ENCODE measurements around the gene PCNX2.

Gene PCNX2

GRCh38 chr1:233240371-233240770, 55.2 kb downstream of the PCNX2 start:
- Histone ChIP-seq H3K27ac (ENCODE audit: low read depth, low read length) (no peak overlapping the region), H3K9me2 (replicated peaks; ENCODE audit: insufficient read depth, low read length) (no peaks in the 10 kb centered on the region), H4K20me1 (ENCODE audit: low read depth, low read length) (no peaks in the 10 kb centered on the region), H3F3A (ENCODE audit: insufficient read depth) (no peaks in the 10 kb centered on the region), H2AFZ (ENCODE audit: low read depth, low read length, severe bottlenecking) (no peak overlapping the region), H3K36me3 (ENCODE audit: low read length) (no peaks in the 10 kb centered on the region), H3K4me2 (ENCODE audit: low read depth, low read length, poor library complexity, severe bottlenecking) (no peak overlapping the region), H3K9ac (ENCODE audit: low read length) (no peak overlapping the region), H3K4me3 (ENCODE audit: insufficient read depth, low read length, poor library complexity, severe bottlenecking) (no peak overlapping the region), H3K9me3 (ENCODE audit: insufficient read depth, low read length) (no peaks in the 10 kb centered on the region), H3K27me3 (ENCODE audit: low read length) (no peaks in the 10 kb centered on the region), H3K79me2 (ENCODE audit: insufficient read depth, low read length) (no peaks in the 10 kb centered on the region)
- no peak for TF ChIP-seq EZH2phosphoT487 (conservative IDR thresholded peaks at IDR 0.05; ENCODE audit: low read length)
- no peak for TF ChIP-seq CTCF (IDR thresholded peaks at IDR 0.05; ENCODE audit: insufficient read depth, low read length, poor library complexity, severe bottlenecking)

DNA sequence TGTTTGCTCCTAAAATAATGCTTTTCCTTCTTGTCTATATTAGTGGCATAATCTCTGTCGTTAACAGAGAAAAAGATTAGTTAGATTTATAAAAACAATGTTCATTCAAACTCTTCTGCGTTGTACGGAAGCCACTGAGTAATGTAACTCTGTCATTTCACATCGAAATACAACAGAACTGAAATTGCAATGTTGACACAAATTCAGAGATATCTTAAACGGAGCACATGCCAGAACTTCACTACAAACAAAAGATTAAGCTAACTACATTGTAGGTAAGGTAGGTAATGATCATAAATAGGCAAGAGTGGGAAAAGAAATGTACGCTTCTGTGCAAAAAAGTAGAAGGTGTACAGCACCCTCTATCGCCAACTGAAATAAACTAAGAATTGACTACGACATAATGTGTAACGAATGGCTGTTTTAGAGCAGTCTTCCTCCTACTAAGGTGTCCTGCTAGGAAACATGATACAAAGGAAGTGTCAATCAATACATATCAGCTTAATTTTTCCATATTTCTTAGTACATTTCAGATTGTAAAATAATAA, 56.6 kb downstream of the PCNX2 start:
- no peaks in the 10 kb centered on the region for H3K9me2 ChIP-seq (replicated peaks; ENCODE audit: insufficient read depth, low read length)
- no peak overlapping the region for H3K9ac ChIP-seq (ENCODE audit: low read length)
- H4K20me1 ChIP-seq (ENCODE audit: low read depth, low read length): no peaks in the 10 kb centered on the region
- no peaks in the 10 kb centered on the region for H3K27me3 ChIP-seq (ENCODE audit: low read length)
- H3K79me2 ChIP-seq (ENCODE audit: insufficient read depth, low read length): no peaks in the 10 kb centered on the region
- no peak overlapping the region for H3K27ac ChIP-seq (ENCODE audit: low read depth, low read length)
- H3F3A ChIP-seq (ENCODE audit: insufficient read depth): no peaks in the 10 kb centered on the region
- TF ChIP-seq EZH2phosphoT487 (conservative IDR thresholded peaks at IDR 0.05; ENCODE audit: low read length): no peak
- no peak for TF ChIP-seq CTCF (IDR thresholded peaks at IDR 0.05; ENCODE audit: insufficient read depth, low read length, poor library complexity, severe bottlenecking)
- H3K9me3 ChIP-seq (ENCODE audit: insufficient read depth, low read length): no peaks in the 10 kb centered on the region
- no peak overlapping the region for H3K4me2 ChIP-seq (ENCODE audit: low read depth, low read length, poor library complexity, severe bottlenecking)
- H3K36me3 ChIP-seq (ENCODE audit: low read length): no peaks in the 10 kb centered on the region
- no peak overlapping the region for H3K4me3 ChIP-seq (ENCODE audit: insufficient read depth, low read length, poor library complexity, severe bottlenecking)
- no peak overlapping the region for H2AFZ ChIP-seq (ENCODE audit: low read depth, low read length, severe bottlenecking)

GRCh38 chr1:233237647-233238046, 57.9 kb downstream of the PCNX2 start:
- TF ChIP-seq EZH2phosphoT487 (conservative IDR thresholded peaks at IDR 0.05; ENCODE audit: low read length): no peak
- no peak for TF ChIP-seq CTCF (IDR thresholded peaks at IDR 0.05; ENCODE audit: insufficient read depth, low read length, poor library complexity, severe bottlenecking)
- no peak overlapping the region for H2AFZ ChIP-seq (ENCODE audit: low read depth, low read length, severe bottlenecking)
- H3K9me2 ChIP-seq (replicated peaks; ENCODE audit: insufficient read depth, low read length): no peaks in the 10 kb centered on the region
- no peak overlapping the region for H3K9ac ChIP-seq (ENCODE audit: low read length)
- no peak overlapping the region for H3K4me3 ChIP-seq (ENCODE audit: insufficient read depth, low read length, poor library complexity, severe bottlenecking)
- H3K27me3 ChIP-seq (ENCODE audit: low read length): no peaks in the 10 kb centered on the region
- no peaks in the 10 kb centered on the region for H3K36me3 ChIP-seq (ENCODE audit: low read length)
- H4K20me1 ChIP-seq (ENCODE audit: low read depth, low read length): no peaks in the 10 kb centered on the region
- no peaks in the 10 kb centered on the region for H3K79me2 ChIP-seq (ENCODE audit: insufficient read depth, low read length)
- H3K27ac ChIP-seq (ENCODE audit: low read depth, low read length): no peak overlapping the region
- H3K4me2 ChIP-seq (ENCODE audit: low read depth, low read length, poor library complexity, severe bottlenecking): no peak overlapping the region
- H3F3A ChIP-seq (ENCODE audit: insufficient read depth): no peaks in the 10 kb centered on the region
- no peaks in the 10 kb centered on the region for H3K9me3 ChIP-seq (ENCODE audit: insufficient read depth, low read length)
